Camera-type eye (tissue), 1 donor: ENCODE results near the gene CUL5. TPM values are rescaled to one million over a fixed set of nuclear protein-coding genes. Genes with fewer than 3 reads are reported as not detected.

Source experiments
- total RNA-seq: library from RNA; depleted of rRNA; stranded (reverse); fragments of >200 nt; gene quantifications from one replicate; pipeline ENCODE4 v1.2.3, GENCODE V29; 2014

Gene CUL5
- total RNA-seq: 77.5 TPM

GRCh38 chr11:108008656-108009496 is at the start of gene CUL5:
Gene CUL5 (plus strand): TSS chr11:108008898. CDS start chr11:108009349, 451 bp downstream.

GRCh38 chr11:108121274-108122155 is 112.8 kb downstream of the CUL5 start, which contains the start of gene ACAT1:
Gene ACAT1 (plus strand): TSS chr11:108121567. CDS start chr11:108121607, 40 bp downstream.

Other genes starting within 250 kb of the CUL5 start
- gene SLC35F2, start 150.1 kb upstream of the CUL5 start, total RNA-seq: 8.1 TPM
- 16.5 TPM for gene RAB39A, start 80.5 kb upstream of the CUL5 start, total RNA-seq
- 182 TPM for gene ACAT1, start 112.7 kb downstream of the CUL5 start, total RNA-seq
- gene NPAT, start 213.7 kb downstream of the CUL5 start, total RNA-seq: 35.0 TPM
- 189 TPM for gene ATM, start 214.2 kb downstream of the CUL5 start, total RNA-seq